Caco-2 (cell line): Measurements from ENCODE around the gene YBEY. TPM values are rescaled to one million over a fixed set of nuclear protein-coding genes. Genes with fewer than 3 reads are reported as not detected.
"Not testable (repeated sequence)": the region's sequence is repeated elsewhere in the genome, so short reads cannot be mapped to it uniquely, and the experiment has no call there.

Experiments used
- BruUV-seq: library from RNA; stranded (reverse); fragments of 400-500 nt; replicated peaks from 2 replicates; lab custom pipeline; 2021; lab: Mats Ljungman, UMichigan
- CTCF ChIA-PET: fragments of 300-600 bp; sonication (Branson Sonifier 250); formaldehyde crosslinking; loops from one replicate; lab custom pipeline; 2022; ENCODE audit warnings: antibody characterized with exemption; lab: Charles Lee
- POLR2A ChIA-PET: fragments of 300-600 bp; sonication (Branson Sonifier 250); formaldehyde crosslinking; loops from one replicate; lab custom pipeline; 2022; ENCODE audit warnings: antibody characterized with exemption; lab: Charles Lee
- DNase-seq, 2 experiments: peaks; one replicate each; pipeline versions ENCODE4 v3.0.0 to v3.0.0-alpha.2; 2020 to 2022
- H3K27me3 ChIP-seq: replicated peaks from 2 replicates; pipeline ENCODE4 v1.6.0; 2011; ENCODE audit warnings: low read length; ENCODE audit not compliant: control insufficient read depth, insufficient read depth
- H3K36me3 ChIP-seq: 2 replicates; pipeline ENCODE4 v1.5.1; 2011; ENCODE audit warnings: low read length; ENCODE audit not compliant: control insufficient read depth, insufficient read depth
- H3K4me1 ChIP-seq: fragments of 250-450 bp; sonication (Bioruptor Pico); 2 replicates; pipeline ENCODE4 v1.5.1; 2020; ENCODE audit warnings: mild to moderate bottlenecking
- H3K4me3 ChIP-seq: 2 replicates; pipeline ENCODE4 v1.5.1; 2011; ENCODE audit warnings: low read depth, mild to moderate bottlenecking, control low read depth, low read length
- H3K9me3 ChIP-seq: fragments of 250-450 bp; sonication (Bioruptor Pico); 2 replicates; pipeline ENCODE4 v1.5.1; 2020; ENCODE audit warnings: mild to moderate bottlenecking, moderate library complexity
- H3K27ac Mint-ChIP-seq: one replicate; pipeline ENCODE4 v1.8.0; 2022; ENCODE audit warnings: mixed read lengths; ENCODE audit not compliant: unreplicated experiment
- H3K27me3 Mint-ChIP-seq: one replicate; pipeline ENCODE4 v1.8.0; 2022; ENCODE audit warnings: mixed read lengths; ENCODE audit not compliant: insufficient read depth, unreplicated experiment
- H3K36me3 Mint-ChIP-seq: one replicate; pipeline ENCODE4 v1.8.0; 2022; ENCODE audit warnings: mild to moderate bottlenecking, mixed read lengths; ENCODE audit not compliant: insufficient read depth, unreplicated experiment
- H3K4me1 Mint-ChIP-seq: one replicate; pipeline ENCODE4 v1.8.0; 2022; ENCODE audit warnings: low read depth, mixed read lengths; ENCODE audit not compliant: unreplicated experiment
- H3K4me3 Mint-ChIP-seq: one replicate; pipeline ENCODE4 v1.8.0; 2022; ENCODE audit warnings: mild to moderate bottlenecking, moderate library complexity, mixed read lengths; ENCODE audit not compliant: unreplicated experiment
- H3K9me3 Mint-ChIP-seq: one replicate; pipeline ENCODE4 v1.8.0; 2022; ENCODE audit warnings: mixed read lengths; ENCODE audit not compliant: unreplicated experiment
- CTCF ChIP-seq, 2 experiments: fragments of 200-600 bp in 1 of 2; IDR thresholded peaks; 1 replicate in 1 of 2; 2 replicates in 1 of 2; pipeline versions ENCODE4 v1.5.1 to v1.8.0; 2011 to 2022; ENCODE audit warnings: antibody characterized with exemption in 1 of 2, control low read depth in 1 of 2, inconsistent platforms in 1 of 2, low read depth in 1 of 2, low read length in 1 of 2, mild to moderate bottlenecking in 1 of 2, moderate library complexity in 1 of 2; ENCODE audit not compliant: insufficient read depth in 1 of 2, severe bottlenecking in 1 of 2, unreplicated experiment in 1 of 2
- intact Hi-C: fragments of 100-400 bp; cut with micrococcal nuclease; formaldehyde crosslinking; loops from one replicate; pipeline ENCODE4 v1.10.0; 2022; ENCODE audit not compliant: unreplicated experiment
- total RNA-seq: library from RNA; stranded (reverse); gene quantifications from 2 replicates; pipeline ENCODE4 v1.2.3, GENCODE V29; 2022

Gene YBEY
- total RNA-seq, 1 experiment from 2014 or later: 10.6 TPM

GRCh38 chr21:46304955-46305354 is 18.8 kb downstream of the YBEY start:
- Histone ChIP-seq H3K9me3 (no peaks in the 10 kb centered on the region), H3K4me1 (no peaks in the 10 kb centered on the region), H3K36me3 (no peaks in the 10 kb centered on the region), H3K4me3 (no peak overlapping the region), H3K27me3 (no peaks in the 10 kb centered on the region)
- Mint-ChIP-seq H3K36me3 (peaks cover 5% of the 10 kb centered on the region), H3K4me1 (no peaks in the 10 kb centered on the region), H3K4me3 (no peak overlapping the region), H3K9me3 (no peaks in the 10 kb centered on the region), H3K27ac (no peak overlapping the region), H3K27me3 (no peaks in the 10 kb centered on the region)
- ChIA-PET CTCF (no interaction called here), POLR2A (no interaction called here)
- TF ChIP-seq CTCF (IDR thresholded peaks at IDR 0.05; ENCODE audit: insufficient read depth in 1 of 2, low read depth in 1 of 2, low read length in 1 of 2, severe bottlenecking in 1 of 2, unreplicated experiment in 1 of 2): no peak
- intact Hi-C loops: no loop called here
- BruUV-seq: no TSS peak
- DNase-seq: no peak

DNA sequence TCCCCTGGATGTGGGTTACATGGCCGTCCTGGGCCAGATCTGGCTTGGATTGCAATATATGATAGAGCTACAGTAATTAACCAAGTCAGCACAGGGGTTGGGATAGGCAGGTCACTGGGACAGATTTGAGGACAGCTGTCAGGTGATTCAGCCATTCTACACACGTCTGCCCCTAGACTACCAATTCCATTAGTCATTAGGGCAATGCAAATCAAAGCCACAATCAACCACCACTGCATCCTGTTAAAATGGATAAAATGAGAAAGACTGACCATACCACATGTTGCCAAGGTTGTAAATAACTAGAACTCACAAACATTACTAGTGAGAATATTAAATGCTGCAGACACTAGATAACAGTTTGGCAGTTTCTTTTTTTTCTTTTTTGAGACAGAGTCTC is 21.5 kb downstream of the YBEY start:
- peaks cover 7% of the 10 kb centered on the region for H3K36me3 Mint-ChIP-seq
- no peak overlapping the region for H3K4me3 Mint-ChIP-seq
- no peak overlapping the region for H3K4me3 ChIP-seq
- no TSS peak for BruUV-seq
- DNase-seq: no peak
- no peaks in the 10 kb centered on the region for H3K9me3 Mint-ChIP-seq
- TF ChIP-seq CTCF (IDR thresholded peaks at IDR 0.05; ENCODE audit: insufficient read depth in 1 of 2, low read depth in 1 of 2, low read length in 1 of 2, severe bottlenecking in 1 of 2, unreplicated experiment in 1 of 2): no peak
- no peaks in the 10 kb centered on the region for H3K4me1 Mint-ChIP-seq
- H3K27me3 ChIP-seq: no peaks in the 10 kb centered on the region
- ChIA-PET POLR2A (no interaction called here), CTCF (no interaction called here)
- no peaks in the 10 kb centered on the region for H3K9me3 ChIP-seq
- no peaks in the 10 kb centered on the region for H3K4me1 ChIP-seq
- no peak overlapping the region for H3K27ac Mint-ChIP-seq
- no peaks in the 10 kb centered on the region for H3K27me3 Mint-ChIP-seq
- intact Hi-C loops: no loop called here
- H3K36me3 ChIP-seq: no peaks in the 10 kb centered on the region

GRCh38 chr21:46308431-46308830 is 22.3 kb downstream of the YBEY start:
- intact Hi-C loops: no loop called here
- H3K27me3 ChIP-seq: no peaks in the 10 kb centered on the region
- DNase-seq: no peak
- no peaks in the 10 kb centered on the region for H3K4me1 ChIP-seq
- CTCF ChIA-PET: no interaction called here
- no peaks in the 10 kb centered on the region for H3K4me1 Mint-ChIP-seq
- H3K4me3 Mint-ChIP-seq: no peak overlapping the region
- H3K36me3 ChIP-seq: no peaks in the 10 kb centered on the region
- no peaks in the 10 kb centered on the region for H3K9me3 Mint-ChIP-seq
- H3K9me3 ChIP-seq: no peaks in the 10 kb centered on the region
- no peak overlapping the region for H3K4me3 ChIP-seq
- H3K27me3 Mint-ChIP-seq: no peaks in the 10 kb centered on the region
- TF ChIP-seq CTCF (IDR thresholded peaks at IDR 0.05; ENCODE audit: insufficient read depth in 1 of 2, low read depth in 1 of 2, low read length in 1 of 2, severe bottlenecking in 1 of 2, unreplicated experiment in 1 of 2): no peak
- POLR2A ChIA-PET: no interaction called here
- no peak overlapping the region for H3K27ac Mint-ChIP-seq
- BruUV-seq: no TSS peak
- H3K36me3 Mint-ChIP-seq: peaks cover 11% of the 10 kb centered on the region

GRCh38 chr21:46310260-46310659 is 24.1 kb downstream of the YBEY start:
- POLR2A ChIA-PET, H3K27me3 Mint-ChIP-seq, H3K9me3 Mint-ChIP-seq, H3K9me3 ChIP-seq, H3K27ac Mint-ChIP-seq, H3K4me3 ChIP-seq, H3K4me3 Mint-ChIP-seq, H3K36me3 ChIP-seq, H3K4me1 ChIP-seq, BruUV-seq, H3K36me3 Mint-ChIP-seq, CTCF ChIA-PET, DNase-seq, H3K4me1 Mint-ChIP-seq, H3K27me3 ChIP-seq, intact Hi-C loops: not testable (repeated sequence)
